ENCODE data around the gene LUC7L2.
"Not testable (repeated sequence)": the region's sequence is repeated elsewhere in the genome, so short reads cannot be mapped to it uniquely, and the experiment has no call there.

LUC7L2 gene

DNA sequence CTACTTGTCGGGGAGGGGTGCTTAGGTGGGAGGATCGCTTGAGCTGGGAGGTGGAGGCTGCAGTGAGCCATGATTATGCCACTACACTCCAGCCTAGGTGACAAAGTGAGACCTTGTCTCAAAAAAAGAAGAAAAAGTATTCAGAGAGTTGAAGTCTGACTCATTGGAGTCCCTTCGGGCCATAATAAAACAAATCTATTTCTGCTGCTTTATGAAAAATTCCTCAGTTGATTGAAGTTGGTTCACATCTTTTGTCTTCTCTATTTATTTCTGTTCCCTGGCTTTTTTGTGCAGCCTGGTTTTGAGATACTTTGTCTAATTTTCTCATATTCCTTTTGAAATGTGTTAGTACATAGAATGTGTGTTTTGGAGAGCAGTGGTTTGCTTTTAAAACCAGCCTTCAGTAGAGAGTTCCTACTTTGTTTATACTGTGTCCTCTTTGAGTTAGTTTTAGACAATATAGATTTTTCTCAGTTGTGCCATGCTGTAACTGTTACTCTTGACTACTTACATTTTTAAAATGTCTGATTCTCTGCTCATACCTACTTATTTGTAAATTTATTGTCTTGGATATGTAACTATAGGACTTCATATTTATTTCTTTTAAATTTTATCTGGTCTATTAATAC is 36.7 kb downstream of the LUC7L2 start:
- H3K4me3 ChIP-seq (ENCODE audit: low read depth, low read length) = no peak overlapping the region
- TF ChIP-seq, protein P1, sequence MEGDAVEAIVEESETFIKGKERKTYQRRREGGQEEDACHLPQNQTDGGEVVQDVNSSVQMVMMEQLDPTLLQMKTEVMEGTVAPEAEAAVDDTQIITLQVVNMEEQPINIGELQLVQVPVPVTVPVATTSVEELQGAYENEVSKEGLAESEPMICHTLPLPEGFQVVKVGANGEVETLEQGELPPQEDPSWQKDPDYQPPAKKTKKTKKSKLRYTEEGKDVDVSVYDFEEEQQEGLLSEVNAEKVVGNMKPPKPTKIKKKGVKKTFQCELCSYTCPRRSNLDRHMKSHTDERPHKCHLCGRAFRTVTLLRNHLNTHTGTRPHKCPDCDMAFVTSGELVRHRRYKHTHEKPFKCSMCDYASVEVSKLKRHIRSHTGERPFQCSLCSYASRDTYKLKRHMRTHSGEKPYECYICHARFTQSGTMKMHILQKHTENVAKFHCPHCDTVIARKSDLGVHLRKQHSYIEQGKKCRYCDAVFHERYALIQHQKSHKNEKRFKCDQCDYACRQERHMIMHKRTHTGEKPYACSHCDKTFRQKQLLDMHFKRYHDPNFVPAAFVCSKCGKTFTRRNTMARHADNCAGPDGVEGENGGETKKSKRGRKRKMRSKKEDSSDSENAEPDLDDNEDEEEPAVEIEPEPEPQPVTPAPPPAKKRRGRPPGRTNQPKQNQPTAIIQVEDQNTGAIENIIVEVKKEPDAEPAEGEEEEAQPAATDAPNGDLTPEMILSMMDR (IDR thresholded peaks at IDR 0.05; ENCODE audit: insufficient read depth, low read depth, low read length, missing control alignments) = no peak
- DNase-seq (ENCODE audit: low read depth) = no peak

DNA sequence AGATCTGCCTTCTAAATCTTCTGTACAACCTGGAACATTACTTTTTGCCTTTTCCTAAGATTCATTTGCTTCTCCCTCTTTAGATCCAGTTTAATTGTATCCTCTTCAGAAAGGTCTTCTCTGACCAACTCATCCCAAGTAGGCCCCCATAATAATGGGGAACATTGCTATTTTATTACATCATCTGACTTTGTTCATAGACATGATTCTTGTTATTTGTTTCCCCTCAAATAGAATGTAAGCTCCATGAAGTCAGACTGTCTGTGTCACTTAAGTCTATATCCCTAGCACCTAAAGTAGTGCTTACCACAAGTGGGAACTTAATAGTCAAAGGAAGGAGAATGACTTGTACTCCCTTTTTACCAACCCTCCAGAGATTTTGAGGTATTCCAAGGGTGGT is 37.5 kb downstream of the LUC7L2 start:
- DNase-seq (ENCODE audit: low read depth) = no peak
- no peak overlapping the region for H3K4me3 ChIP-seq (ENCODE audit: low read depth, low read length)
- TF ChIP-seq, protein P1 (IDR thresholded peaks at IDR 0.05; ENCODE audit: insufficient read depth, low read depth, low read length, missing control alignments) = no peak

DNA sequence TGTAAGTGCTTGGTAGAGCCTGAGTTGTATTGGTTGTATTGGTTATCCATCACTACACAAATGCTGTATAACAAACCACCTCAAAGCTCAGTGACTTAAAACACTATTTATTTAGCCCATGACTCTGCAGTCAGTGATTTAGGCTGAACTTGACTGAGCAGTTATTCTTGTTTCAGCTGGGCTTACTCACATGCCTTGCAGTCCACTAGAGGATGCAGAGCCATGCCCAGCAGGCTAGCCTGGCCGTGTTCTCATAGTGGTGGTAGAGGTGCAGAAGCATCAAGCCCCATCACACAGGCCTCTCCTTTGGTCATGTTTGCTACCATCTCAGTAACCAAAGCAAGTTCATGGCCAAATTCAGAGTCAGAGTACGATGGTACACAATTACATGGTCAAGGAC is 43.9 kb downstream of the LUC7L2 start:
- H3K4me3 ChIP-seq (ENCODE audit: low read depth, low read length) = no peak overlapping the region
- TF ChIP-seq, protein P1 (IDR thresholded peaks at IDR 0.05; ENCODE audit: insufficient read depth, low read depth, low read length, missing control alignments) = no peak

DNA sequence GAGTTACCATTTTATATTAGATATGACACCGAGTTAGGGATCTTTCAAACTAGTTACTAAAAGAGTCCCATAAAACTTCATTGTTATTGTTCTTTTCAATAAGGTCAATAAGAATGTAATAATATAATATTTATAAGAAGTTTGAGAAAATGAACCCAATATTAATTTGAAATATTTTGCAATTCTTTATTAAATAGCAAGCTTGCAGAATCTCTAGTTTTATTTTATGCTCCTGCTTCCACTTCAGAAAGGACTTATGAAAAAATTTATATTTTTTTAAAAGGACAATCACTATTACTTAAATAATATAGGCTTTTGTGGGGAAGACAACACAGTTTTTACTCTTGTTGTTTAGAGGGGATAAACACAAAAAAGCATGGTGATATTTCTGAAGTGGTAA is 47.9 kb downstream of the LUC7L2 start:
- no peak for DNase-seq (ENCODE audit: low read depth)
- TF ChIP-seq, protein P1 (IDR thresholded peaks at IDR 0.05; ENCODE audit: insufficient read depth, low read depth, low read length, missing control alignments) = no peak
- no peak overlapping the region for H3K4me3 ChIP-seq (ENCODE audit: low read depth, low read length)

More for the DNA sequence above, 43.9 kb downstream of the LUC7L2 start:
- DNase-seq (ENCODE audit: low read depth) = no peak

DNA sequence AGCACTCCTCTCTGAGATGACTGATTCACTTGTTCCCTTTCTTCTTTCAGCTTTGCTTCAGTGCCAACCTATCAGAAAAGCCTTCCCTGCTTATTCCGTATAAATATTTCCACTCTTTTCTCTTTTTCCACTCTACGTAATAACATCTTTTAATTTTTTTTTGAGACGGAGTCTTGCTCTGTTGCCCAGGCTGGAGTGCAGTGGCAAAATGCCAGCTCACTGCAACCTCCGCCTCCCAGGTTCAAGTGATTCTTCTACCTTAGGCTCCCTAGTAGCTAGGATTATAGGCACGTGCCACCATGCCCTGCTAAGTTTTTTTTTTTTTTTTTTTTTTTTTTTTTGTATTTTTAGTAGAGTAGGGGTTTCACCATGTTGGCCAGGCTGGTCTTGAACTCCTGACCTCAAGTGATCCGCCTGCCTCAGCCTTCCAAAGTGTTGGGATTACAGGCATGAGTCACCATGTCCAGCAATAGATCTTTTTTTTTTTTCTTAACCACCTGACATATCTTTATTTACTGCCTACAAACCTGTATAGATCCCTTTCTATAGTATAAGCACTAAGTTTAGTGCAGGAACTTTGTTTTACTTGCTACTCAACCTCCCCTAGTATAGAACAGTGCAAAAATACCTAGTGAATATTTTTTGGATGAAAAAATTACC is 55.2 kb downstream of the LUC7L2 start:
- DNase-seq (ENCODE audit: low read depth); H3K4me3 ChIP-seq (ENCODE audit: low read depth, low read length): not testable (repeated sequence)

DNA sequence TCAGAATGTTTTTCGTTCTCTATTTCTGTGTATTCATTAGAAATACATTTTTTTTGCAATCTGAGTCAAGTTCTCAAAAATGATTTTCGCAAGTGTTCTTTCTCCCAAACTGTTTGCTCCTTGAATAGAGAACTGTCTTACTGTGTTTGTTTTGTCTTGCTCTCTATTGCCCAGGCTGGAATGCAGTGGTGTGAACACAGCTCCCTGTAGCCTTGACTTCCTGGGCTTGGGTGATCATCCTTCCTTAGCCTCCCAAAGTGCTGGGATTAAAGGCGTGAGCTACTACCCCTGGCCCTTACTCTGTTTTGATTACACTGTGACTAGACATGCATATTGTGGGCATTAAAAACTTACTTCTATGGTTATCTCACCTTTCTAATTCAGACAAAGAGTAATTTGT is 56.7 kb downstream of the LUC7L2 start:
- TF ChIP-seq, protein P1 (IDR thresholded peaks at IDR 0.05; ENCODE audit: insufficient read depth, low read depth, low read length, missing control alignments) = no peak

DNA sequence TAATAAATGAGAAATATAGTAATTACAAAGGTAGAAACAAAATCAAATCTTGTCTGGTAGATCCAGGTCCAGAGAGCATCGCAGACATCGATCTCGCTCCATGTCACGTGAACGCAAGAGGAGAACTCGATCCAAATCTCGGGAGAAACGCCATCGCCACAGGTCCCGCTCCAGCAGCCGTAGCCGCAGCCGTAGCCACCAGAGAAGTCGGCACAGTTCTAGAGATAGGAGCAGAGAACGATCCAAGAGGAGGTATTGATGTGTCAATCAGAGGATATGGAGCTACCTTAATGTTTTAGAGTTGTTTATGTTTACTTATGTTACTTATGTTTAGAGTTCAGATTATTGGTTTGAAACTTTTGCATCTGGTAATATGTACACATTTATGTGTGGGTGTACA is 57.8 kb downstream of the LUC7L2 start:
- TF ChIP-seq, protein P1 (IDR thresholded peaks at IDR 0.05; ENCODE audit: insufficient read depth, low read depth, low read length, missing control alignments) = no peak
- DNase-seq (ENCODE audit: low read depth) = no peak

More for the DNA sequence above, 56.7 kb downstream of the LUC7L2 start:
- DNase-seq (ENCODE audit: low read depth) = no peak
- no peak overlapping the region for H3K4me3 ChIP-seq (ENCODE audit: low read depth, low read length)

More for the DNA sequence above, 57.8 kb downstream of the LUC7L2 start:
- H3K4me3 ChIP-seq (ENCODE audit: low read depth, low read length) = no peak overlapping the region

All from GM12865 (cell line).